CD4-positive, alpha-beta T cell treated with Interferon gamma for 1 hour (primary cell): ENCODE measurements around the gene SEMA6B.

Source experiments
- DNase-seq: peaks from one replicate; pipeline ENCODE4 v3.0.0-alpha.2; 2020

The SEMA6B gene

DNA sequence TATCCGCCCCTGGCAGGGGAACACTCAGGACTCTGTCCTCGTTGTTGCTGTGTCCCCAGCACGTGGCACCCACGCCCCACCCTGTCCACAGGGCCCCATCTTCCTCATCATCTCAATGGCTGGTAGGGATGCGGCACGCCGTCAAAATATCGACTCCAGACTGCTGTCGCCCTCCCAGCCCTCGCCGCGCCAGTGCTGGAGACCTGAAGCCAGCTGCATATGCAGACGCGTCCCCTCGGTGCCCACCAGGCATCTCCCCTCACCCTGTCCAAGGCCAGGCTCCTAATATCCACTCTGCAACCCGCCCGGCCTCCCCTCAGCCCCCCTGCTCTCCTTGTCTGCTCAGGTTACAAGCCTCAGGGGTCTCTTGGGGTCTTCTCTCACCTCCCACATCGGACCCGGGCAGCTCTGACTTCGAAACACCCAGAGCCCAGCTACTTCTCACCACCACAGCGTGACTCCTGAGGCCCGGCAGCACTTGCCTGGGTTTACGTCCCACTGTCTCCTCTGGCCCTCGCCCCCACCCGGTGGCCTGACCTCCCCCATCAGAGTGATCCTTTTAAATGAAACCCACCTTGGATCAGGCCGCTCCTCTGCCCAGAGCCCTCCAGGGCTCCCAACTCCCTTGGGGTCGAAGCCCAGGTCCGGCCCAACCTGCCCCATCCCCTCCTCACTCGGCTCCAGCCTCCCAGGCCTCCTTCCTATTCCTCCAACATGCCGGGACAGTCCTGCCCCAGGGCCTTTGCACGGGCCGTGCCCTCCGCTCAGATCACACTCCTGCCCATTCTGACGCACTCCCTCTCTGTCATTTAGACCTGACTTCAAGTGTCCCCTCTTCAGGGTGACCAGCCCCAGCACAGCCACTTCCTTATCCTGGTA, 53.7 kb downstream of the SEMA6B start:
- no peak for DNase-seq

DNA sequence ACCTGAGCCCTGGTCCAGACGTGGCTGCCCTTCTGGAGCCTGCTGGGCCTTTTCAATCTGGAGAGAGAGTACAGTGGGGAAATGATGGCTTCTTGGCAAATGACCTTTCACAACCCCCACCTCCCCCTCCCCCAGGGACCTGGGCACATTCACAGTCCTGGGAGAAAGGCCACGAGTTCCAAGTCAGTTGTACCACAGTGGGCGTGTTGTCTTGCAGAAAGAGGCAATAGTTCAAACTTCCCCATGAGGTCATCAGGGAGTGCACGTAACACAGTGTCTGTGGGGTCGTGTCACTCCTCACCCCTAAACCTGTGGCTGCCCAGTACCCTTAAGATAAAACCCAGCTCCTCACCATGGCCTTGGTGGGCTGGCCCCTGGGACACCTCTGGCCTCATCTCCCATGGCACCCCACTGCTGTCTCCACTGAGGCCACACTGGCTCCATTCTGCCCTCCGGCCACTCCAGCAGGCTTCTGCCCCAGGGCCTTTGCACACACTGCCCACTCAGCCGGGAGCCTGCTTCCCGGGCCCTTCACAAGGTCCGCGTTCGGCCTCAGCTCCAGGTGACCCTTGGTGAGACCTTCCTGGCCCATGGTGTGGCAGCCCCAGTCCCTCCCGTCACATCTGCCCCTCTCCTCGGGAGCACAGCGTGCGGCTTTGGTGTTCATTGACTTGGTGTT, 54.5 kb downstream of the SEMA6B start:
- no peak for DNase-seq

DNA sequence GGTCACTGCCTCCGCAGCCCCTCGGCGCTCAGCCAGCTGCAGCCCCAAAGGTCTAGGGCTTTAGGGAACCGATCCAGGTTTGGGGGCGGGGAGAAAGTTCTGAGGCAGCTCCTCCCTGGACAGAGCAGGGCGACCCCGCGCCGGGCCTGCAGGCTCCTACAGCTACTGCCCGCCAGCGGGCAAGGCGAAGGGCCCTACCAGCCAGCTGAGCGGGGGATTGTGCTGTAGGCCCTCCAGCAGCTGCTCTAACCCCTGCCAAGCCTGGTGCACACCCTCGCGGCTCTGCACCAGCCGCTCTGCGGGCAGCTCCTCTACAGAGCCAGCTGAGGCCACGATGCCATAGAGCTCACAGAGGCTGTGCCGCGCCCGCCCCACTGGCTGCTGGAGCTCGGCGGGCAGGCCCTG, 55.2 kb downstream of the SEMA6B start:
- no peak for DNase-seq

DNA sequence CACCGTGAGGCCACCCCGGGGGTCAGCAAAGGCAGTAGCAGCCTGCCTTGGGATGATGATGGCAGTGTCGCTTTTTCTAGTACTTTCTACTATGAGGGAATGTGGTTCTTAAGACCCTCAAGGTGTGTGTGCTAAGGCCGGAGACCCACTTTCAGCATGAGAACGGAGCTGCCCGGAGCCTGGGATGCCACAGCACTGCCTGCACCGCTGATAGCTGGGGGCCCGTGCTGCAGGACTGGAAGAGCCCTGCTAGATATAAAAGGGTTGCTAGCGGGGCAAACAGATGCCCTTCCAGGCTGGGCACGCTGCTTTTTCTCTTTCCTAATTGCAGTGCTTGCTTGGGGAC, 55.7 kb downstream of the SEMA6B start:
- DNase-seq, result no peak

DNA sequence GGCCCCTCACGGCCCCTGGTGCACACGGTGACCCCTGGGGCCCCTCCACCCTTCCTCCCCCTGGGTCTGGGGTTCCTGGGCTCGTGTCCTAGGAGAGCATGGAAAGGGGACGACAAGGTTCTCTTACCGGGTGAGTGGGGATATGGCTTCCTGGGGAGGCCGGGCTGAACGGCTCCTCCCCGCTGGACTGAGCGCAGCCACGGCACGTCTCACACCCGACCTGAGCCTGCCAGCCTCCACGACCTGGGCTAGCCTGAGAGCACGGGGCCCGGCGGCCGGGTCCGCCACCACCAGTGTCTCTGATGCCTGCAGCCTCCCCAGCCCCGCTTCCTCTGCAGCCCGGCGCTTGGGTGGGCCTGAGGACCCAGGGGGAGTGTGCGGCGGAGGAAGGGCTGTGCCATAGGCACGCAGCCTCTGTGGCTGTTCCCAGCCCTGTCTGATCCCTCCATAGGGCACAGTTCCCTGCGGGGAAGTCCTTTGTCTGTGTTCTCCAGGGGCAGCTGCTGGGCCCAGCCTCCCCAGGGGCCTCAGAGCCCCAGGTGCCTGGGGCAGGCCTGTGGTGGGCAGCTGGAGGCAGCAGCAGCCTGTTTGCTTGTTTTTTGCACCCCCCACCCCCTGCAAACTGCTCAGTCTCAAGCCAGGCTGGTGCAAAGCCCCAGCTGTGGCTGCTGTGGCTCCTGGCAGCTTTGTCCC, 56.2 kb downstream of the SEMA6B start:
- DNase-seq, result no peak

DNA sequence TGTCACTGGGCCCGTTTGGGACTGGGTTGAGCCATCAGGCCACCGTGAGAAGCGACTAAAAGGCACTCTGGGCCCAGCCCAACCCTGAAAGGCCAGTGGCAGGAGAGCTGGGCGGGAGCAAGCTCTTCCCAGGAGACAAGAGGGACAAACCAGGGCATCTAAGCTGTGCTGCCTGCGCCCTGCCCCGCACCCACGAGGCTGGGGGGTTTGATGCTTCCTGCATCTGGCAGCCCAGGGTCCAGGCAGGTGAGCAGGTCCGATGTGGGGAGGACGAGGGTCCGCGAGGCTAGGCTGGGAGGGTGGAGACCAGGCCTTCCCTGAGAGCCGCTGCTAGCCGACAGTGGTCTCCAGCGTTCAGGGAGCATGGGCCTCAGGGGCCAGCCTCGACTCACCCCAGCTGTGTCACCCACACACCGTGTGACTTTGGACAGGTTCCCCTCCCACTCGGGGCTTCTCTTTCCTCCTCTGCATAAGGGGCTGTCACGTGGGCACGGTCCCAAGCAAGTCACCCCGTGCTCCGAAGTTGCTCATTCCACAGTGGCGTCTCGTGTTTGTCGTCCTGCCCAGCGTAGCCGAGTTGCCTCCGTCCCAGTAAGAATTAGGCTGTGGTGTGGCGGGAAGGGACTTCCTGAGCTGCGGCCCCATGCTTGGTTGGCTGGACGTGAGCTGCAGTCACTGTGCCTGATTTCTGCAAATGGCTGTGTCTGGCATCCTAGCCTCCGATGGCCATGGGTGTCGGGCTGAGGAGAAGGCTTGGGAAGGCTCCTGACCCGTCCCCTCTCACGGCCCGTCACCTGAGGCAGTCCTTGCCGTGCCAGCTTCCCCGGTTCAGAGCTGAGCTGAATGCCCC, 57.0 kb downstream of the SEMA6B start:
- no peak for DNase-seq

DNA sequence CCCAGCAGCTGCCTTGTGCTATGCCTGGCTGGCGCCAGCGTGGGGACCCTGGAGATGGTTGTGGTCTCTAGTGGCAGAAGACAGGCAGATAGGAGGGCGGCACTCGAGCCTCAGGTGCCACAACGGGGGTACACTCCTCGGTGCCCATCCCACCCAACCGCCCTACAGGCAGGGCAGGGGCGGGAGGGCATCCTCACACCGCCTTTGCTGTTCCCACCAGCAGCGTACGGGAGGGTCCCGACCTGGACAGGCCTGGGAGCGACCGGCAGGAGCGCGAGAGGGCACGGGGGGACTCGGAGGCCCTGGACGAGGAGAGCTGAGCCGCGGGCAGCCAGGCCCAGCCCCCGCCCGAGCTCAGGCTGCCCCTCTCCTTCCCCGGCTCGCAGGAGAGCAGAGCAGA, 57.8 kb downstream of the SEMA6B start:
- DNase-seq, result no peak

DNA sequence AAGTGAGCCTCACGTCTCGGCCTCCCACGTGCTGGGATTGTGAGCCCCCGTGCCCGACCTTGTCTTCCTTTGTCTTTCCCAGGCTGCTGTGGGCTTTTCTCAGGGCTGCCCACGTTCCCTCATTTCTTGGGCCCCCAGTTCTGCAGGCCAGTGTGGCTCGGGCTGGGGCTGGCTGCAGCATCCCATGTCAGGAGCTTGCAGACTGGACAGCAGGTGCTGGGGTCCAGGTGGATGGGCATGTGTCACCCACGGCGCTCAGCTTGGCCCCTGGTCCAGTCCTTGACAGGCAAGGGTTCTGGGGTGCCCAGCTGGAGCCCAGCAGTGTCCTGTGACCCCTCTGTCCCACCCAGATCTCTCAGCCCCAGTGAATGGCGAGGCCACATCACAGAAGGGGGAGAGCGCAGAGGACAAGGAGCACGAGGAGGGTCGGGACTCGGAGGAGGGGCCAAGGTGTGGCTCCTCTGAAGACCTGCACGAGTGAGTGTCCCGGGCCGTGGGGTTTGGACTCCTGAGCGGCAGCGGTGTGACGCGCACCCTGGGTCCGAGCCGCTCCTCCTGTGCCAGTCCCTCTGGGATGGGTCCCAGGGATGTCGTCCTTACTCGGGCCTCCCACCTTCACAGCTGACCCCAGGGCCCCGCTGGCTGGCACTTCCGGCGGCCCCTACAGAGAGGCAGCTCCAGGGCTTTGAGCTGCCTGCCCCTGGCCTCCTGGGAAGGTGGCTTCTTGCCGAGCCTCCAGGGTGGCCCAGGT, 58.5 kb downstream of the SEMA6B start:
- no peak for DNase-seq

DNA sequence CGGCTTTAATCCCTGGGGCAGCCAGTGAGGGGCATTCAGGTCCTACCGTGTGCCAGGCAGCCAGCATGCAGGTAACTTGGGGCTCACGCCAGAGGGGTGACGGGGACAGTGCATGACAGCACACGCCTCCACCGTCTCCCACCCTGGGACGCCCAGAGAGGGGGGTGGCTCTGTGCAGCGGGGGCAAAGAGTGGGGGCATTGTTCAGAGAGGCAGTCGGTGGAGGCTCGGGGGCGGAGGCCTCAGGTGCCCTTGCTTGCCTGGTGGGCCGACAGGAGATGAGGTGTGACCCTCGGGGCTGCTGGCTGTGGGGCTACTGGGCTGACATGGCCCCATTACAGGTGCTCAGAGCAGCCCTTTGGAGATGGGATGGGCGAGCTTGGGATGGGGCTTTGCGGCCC, 59.6 kb downstream of the SEMA6B start:
- DNase-seq, result no peak

DNA sequence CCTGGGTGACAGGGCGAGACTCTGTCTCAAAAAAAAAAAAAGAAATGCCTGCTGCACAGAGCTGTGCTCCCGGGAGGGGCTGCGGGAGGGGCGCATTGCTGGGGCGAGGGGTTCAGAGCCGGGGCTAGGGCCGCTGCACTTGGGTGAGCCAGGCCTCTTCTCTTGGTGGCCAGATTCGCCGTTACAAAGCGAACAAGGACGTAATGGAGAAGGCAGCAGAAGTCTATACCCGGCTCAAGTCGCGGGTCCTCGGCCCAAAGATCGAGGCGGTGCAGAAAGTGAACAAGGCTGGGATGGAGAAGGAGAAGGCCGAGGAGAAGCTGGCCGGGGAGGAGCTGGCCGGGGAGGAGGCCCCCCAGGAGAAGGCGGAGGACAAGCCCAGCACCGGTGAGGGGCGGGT, 60.2 kb downstream of the SEMA6B start:
- DNase-seq, result no peak

DNA sequence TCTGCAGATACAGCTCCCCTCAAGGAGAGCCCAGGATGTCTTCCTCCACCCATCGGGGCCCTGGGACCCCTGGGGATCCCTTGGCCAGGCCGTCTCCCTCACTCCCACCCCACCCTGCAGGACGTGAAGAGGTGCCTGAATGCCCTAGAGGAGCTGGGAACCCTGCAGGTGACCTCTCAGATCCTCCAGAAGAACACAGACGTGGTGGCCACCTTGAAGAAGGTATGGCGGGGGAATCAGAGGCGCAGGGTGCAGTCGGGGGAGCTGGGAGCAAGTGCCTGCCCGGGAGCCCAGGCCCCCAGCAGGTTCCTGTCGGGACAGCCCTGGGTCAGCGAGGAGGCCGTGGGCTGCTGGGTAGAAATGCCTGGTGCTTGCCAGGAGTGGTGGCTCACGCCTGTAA, 60.8 kb downstream of the SEMA6B start:
- DNase-seq, result no peak

DNA sequence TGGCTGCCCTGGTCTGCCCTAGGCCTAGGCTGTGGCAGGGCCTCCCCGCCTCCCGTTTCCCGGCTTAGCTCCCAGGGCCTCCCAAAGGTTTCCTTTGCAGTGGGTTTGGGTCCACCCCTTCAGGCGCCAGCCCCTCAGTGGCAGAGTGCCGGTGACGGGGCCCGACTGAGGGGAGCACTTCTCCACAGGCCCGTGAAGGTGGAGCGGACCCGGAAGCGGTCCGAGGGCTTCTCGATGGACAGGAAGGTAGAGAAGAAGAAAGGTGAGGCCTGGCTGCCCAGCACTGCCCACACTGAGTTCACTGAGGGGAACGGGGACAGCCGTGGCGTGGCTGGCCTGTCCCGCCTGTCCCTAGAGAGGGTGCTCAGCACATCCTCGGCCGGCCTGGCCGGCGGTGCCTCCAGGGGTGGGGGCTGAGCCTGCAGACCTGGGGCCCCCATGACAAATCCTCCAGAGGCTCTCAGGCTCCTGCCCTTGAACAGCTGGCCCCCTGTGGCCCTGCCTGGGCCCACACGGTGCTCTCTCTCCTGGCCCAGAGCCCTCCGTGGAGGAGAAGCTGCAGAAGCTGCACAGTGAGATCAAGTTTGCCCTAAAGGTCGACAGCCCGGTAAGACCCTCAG, 61.6 kb downstream of the SEMA6B start:
- DNase-seq, result no peak

DNA sequence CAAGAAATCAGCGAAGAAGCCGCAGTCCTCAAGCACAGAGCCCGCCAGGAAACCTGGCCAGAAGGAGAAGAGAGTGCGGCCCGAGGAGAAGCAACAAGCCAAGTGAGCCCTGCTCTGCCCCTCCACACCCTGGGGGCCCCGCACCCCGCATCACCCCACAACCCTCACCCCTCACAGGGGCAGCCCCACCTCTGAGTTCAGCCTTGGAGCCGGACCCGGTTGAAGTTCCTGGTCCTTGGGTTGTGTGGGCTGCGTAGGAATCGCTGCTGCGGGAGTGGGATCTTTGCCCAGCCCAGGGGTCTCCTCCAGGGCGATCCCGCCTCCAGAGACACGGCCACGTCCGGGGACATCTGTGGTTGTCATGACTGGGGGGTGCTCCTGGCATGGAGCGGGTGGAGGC, 63.2 kb downstream of the SEMA6B start:
- DNase-seq, result no peak

DNA sequence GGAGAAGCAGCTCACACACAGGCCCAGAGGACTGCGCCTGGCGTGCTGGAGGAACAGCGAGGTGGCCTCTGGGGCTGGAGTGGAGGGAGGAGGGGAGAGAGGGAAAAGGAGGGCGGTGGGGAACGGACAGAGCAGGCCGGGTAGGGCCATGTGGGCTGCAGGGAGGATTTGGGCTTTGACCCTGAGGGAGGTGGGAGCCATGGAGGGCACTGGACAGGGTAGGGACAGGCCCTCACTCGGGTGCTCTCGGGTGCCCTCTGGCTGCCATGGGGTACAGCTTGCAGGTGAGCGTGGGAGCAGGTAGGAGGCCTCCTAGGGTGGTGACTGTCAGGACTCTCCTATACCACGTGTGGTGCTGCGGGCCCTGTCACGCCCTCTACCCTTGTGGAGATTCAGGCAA, 64.0 kb downstream of the SEMA6B start:
- DNase-seq, result no peak

DNA sequence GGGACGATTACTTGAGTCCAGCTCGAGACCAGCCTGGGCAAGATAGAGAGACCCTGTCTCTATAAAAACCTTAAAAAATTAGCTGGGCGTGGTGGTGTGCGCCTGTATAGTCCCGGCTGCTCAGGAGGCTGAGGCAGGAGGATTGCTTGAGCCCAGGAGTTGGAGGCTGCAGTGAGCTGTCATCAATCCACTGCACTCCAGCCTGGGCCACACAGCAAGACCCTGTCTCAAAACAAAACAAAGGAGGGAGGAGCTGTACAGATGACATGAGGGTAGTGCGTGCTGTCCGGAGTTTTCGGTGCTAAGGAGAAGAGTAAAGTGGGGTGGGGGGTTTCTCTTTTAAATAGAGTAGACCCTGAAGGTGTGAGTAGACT, 64.8 kb downstream of the SEMA6B start:
- DNase-seq, result no peak

DNA sequence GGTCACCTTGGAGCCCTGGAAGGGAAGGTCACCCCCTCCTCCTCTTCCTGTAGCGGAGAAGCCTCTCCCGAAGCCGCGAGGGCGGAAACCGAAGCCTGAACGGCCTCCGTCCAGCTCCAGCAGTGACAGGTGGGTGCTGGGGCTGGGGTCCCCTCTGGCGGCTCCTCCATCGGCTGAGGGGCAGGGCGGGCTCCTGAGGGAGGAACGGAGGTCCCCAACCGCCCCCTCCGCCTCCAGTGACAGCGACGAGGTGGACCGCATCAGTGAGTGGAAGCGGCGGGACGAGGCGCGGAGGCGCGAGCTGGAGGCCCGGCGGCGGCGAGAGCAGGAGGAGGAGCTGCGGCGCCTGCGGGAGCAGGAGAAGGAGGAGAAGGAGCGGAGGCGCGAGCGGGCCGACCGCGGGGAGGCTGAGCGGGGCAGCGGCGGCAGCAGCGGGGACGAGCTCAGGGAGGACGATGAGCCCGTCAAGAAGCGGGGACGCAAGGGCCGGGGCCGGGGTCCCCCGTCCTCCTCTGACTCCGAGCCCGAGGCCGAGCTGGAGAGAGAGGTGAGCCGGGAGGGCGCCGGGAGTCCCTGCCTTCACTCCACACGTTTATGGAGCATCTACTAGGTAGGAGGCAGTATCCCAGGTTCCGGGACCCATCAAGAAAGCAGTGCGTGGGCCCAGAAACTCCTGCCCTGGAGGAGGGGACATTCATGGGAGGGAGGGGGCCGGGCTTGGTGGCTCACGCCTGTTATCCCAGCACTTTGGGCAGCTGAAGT, 65.4 kb downstream of the SEMA6B start:
- no peak for DNase-seq

DNA sequence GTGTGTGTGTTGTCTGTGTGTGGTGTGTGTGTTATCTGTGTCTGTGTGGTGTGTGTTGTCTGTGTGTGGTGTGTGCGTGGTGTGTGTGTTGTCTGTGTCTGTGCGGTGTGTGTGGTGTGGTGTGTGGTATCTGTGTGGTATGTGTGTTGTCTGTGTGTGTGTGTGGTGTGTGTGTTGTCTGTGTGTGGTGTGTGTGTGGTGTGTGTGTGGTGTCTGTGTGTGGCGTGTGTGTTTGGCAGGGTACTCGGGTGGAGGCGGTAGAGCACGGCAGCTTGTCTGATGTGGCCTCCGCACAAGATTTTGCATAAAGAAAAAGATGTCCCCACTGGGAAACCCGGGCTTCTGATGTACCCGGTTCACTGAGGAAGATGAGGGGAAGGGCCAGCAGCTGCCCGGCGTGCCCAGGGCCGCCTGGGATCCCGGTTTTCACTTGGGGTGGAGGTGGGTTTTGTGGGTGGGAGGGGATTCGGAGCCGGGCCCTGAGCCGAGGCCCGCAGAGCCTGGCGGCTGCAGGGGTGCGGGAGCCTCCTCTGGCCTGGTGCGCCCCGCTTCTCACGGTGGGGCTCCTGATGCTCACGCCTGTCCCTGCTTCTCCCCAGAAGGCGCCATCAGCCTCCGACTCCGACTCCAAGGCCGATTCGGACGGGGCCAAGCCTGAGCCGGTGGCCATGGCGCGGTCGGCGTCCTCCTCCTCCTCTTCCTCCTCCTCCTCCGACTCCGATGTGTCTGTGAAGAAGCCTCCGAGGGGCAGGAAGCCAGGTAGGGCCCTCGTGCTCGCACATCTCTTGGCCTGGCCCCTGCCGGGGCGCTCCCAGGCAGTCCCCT, 66.2 kb downstream of the SEMA6B start:
- no peak for DNase-seq
